Activated CD4-positive, alpha-beta memory T cell treated with anti-CD3 and anti-CD28 coated beads, Interleukin-2, amount 10 ng/mL, durations not matched to agents 7 days and 5 days (primary cell): Measurements from ENCODE around the gene ANKRD20A1. TPM values are rescaled to one million over a fixed set of nuclear protein-coding genes. Genes with fewer than 3 reads are reported as not detected.
A peak's percentile ranks its signal among the peaks of the same experiment; 100 is the strongest.
"Not testable (repeated sequence)": the region's sequence is repeated elsewhere in the genome, so short reads cannot be mapped to it uniquely, and the experiment has no call there.

Experiments
- CTCF ChIA-PET: fragments of 350-600 bp; sonication (Branson Sonifier 250); formaldehyde crosslinking; loops from one replicate; lab custom pipeline; 2021; ENCODE audit warnings: antibody characterized with exemption, inconsistent platforms; lab: Charles Lee
- POLR2A ChIA-PET: fragments of 350-600 bp; sonication (Branson Sonifier 250); formaldehyde crosslinking; loops from one replicate; lab custom pipeline; 2021; ENCODE audit warnings: antibody characterized with exemption; lab: Charles Lee
- DNase-seq: peaks from one replicate; pipeline ENCODE4 v3.0.0-alpha.2; 2020
- H3K27ac Mint-ChIP-seq: one replicate; pipeline ENCODE4 v1.8.0; 2021; ENCODE audit warnings: mild to moderate bottlenecking, mixed read lengths
- H3K27me3 Mint-ChIP-seq: one replicate; pipeline ENCODE4 v1.8.0; 2021; ENCODE audit warnings: mixed read lengths
- H3K36me3 Mint-ChIP-seq: one replicate; pipeline ENCODE4 v1.8.0; 2021; ENCODE audit warnings: low read depth, mixed read lengths
- H3K4me1 Mint-ChIP-seq: one replicate; pipeline ENCODE4 v1.8.0; 2021; ENCODE audit warnings: mixed read lengths
- H3K4me3 Mint-ChIP-seq: one replicate; pipeline ENCODE4 v1.8.0; 2021; ENCODE audit warnings: mild to moderate bottlenecking, mixed read lengths
- H3K9me3 Mint-ChIP-seq: one replicate; pipeline ENCODE4 v1.8.0; 2021; ENCODE audit warnings: mixed read lengths
- total RNA-seq, 2 experiments: library from RNA; stranded (reverse); gene quantifications; one replicate each; pipeline ENCODE4 v1.2.3, GENCODE V29; 2021

ANKRD20A1 gene
- total RNA-seq = 1 to 10 TPM; 3.0 to 3.6 TPM

GRCh38 chr9:67858871-67859270, at the start of gene ANKRD20A1:
Gene ANKRD20A1 (plus strand): TSS chr9:67858931. CDS start chr9:67859427, 496 bp downstream.
- H3K4me3 Mint-ChIP-seq, DNase-seq, POLR2A ChIA-PET, H3K27me3 Mint-ChIP-seq, H3K9me3 Mint-ChIP-seq, H3K27ac Mint-ChIP-seq, H3K4me1 Mint-ChIP-seq, CTCF ChIA-PET, H3K36me3 Mint-ChIP-seq: not testable (repeated sequence)

GRCh38 chr9:67832088-67832487, 26.6 kb upstream of the ANKRD20A1 start:
- POLR2A ChIA-PET, CTCF ChIA-PET, H3K9me3 Mint-ChIP-seq, H3K36me3 Mint-ChIP-seq, H3K27ac Mint-ChIP-seq, H3K4me1 Mint-ChIP-seq, H3K4me3 Mint-ChIP-seq, H3K27me3 Mint-ChIP-seq: not testable (repeated sequence)
- DNase-seq = peak; percentile 48
